PC-3 (cell line): ENCODE measurements around the gene OR8A1.

ENCODE experiments used
- EZH2 ChIP-seq: fragments of 300-600 bp; sonication (generic); IDR thresholded peaks from one replicate; pipeline ENCODE4 v1.6.1; 2017; ENCODE audit warnings: antibody characterized with exemption, mild to moderate bottlenecking, low read length; ENCODE audit not compliant: unreplicated experiment
- TF ChIP-seq, protein P1 (sequence below): fragments of 300-600 bp; sonication (generic); conservative IDR thresholded peaks from 2 replicates; pipeline ENCODE4 v1.5.1; 2017; ENCODE audit warnings: antibody characterized with exemption, low read depth, mild to moderate bottlenecking, low read length

DNA sequence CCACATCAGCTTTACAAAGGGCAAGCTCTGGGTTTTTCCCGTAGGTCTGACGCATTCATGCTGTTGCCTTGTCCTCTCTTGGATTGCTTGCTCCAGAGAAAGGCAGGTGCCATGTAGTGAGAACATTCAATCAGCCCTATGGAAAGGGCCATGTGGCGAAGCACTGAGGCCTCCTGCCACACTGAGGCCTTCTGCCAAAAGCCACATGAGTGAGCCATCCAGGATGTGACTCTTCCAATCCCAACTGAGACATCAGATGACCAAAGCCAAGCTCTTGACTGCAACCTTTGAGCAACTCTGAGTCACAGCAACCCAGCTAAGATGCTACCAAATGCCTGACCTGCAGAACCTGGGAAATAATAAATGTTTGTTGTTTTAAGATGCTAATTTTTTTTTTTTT lies 32.4 kb downstream of the OR8A1 start:
- TF ChIP-seq, protein P1, sequence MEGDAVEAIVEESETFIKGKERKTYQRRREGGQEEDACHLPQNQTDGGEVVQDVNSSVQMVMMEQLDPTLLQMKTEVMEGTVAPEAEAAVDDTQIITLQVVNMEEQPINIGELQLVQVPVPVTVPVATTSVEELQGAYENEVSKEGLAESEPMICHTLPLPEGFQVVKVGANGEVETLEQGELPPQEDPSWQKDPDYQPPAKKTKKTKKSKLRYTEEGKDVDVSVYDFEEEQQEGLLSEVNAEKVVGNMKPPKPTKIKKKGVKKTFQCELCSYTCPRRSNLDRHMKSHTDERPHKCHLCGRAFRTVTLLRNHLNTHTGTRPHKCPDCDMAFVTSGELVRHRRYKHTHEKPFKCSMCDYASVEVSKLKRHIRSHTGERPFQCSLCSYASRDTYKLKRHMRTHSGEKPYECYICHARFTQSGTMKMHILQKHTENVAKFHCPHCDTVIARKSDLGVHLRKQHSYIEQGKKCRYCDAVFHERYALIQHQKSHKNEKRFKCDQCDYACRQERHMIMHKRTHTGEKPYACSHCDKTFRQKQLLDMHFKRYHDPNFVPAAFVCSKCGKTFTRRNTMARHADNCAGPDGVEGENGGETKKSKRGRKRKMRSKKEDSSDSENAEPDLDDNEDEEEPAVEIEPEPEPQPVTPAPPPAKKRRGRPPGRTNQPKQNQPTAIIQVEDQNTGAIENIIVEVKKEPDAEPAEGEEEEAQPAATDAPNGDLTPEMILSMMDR = no peak
- no peak for TF ChIP-seq EZH2
